ENCODE measurements around the gene DYNLT4.
A peak's percentile ranks its signal among the peaks of the same experiment; 100 is the strongest.

Gene DYNLT4

GRCh38 chr1:44805311-44806024, 1.7 kb downstream of the DYNLT4 start:
- peak overlapping the region; percentile 99 for H3K27ac ChIP-seq
- CTCF ChIA-PET: no interaction called here
- POLR2A ChIA-PET (ENCODE audit: low non-redundant PET): no interaction called here
- TF ChIP-seq CTCF (conservative IDR thresholded peaks at IDR 0.05; ENCODE audit: low read depth): no peak
- DNase-seq (ENCODE audit: low spot score): no peak

GRCh38 chr1:44803312-44804095, 3.6 kb downstream of the DYNLT4 start:
- peak overlapping the region; percentile 99 for H3K27ac ChIP-seq
- ChIA-PET CTCF (no interaction called here), POLR2A (ENCODE audit: low non-redundant PET) (interaction anchor here (0.5 kb wide), 1 partner anchor 11 kb away, joined by 5 read pairs; no protein-coding TSS in a partner anchor)
- DNase-seq (ENCODE audit: low spot score): no peak
- no peak for TF ChIP-seq CTCF (conservative IDR thresholded peaks at IDR 0.05; ENCODE audit: low read depth)

- CTCF ChIA-PET: no interaction called here
These were observed 4.2 kb downstream of the DYNLT4 start for GRCh38 chr1:44803062-44803311.

GRCh38 chr1:44802306-44803061, 4.7 kb downstream of the DYNLT4 start:
- no peak for DNase-seq (ENCODE audit: low spot score)
- ChIA-PET POLR2A (ENCODE audit: low non-redundant PET) (no interaction called here), CTCF (no interaction called here)
- H3K27ac ChIP-seq: peak overlapping the region; percentile 99
- TF ChIP-seq CTCF (conservative IDR thresholded peaks at IDR 0.05; ENCODE audit: low read depth): no peak

More at GRCh38 chr1:44803062-44803311, 4.2 kb downstream of the DYNLT4 start:
- no peak for TF ChIP-seq CTCF (conservative IDR thresholded peaks at IDR 0.05; ENCODE audit: low read depth)
- no peak for DNase-seq (ENCODE audit: low spot score)
- POLR2A ChIA-PET (ENCODE audit: low non-redundant PET): interaction anchor here (0.5 kb wide), 1 partner anchor 11 kb away, joined by 5 read pairs; no protein-coding TSS in a partner anchor
- H3K27ac ChIP-seq: peak overlapping the region; percentile 99

GRCh38 chr1:44801491-44802305, 5.5 kb downstream of the DYNLT4 start:
- no peak for DNase-seq (ENCODE audit: low spot score)
- H3K27ac ChIP-seq: peak overlapping the region; percentile 99
- ChIA-PET CTCF (interaction anchor here (0.5 kb wide), 2 partner anchors 70 to 505 kb away, joined by 3 to 10 read pairs; no protein-coding TSS in a partner anchor), POLR2A (ENCODE audit: low non-redundant PET) (no interaction called here)
- TF ChIP-seq CTCF (conservative IDR thresholded peaks at IDR 0.05; ENCODE audit: low read depth): no peak

Measured in RWPE1 (cell line).